Ascending aorta (tissue), 2 donors: ENCODE data around the gene ABCA4. TPM values are rescaled to one million over a fixed set of nuclear protein-coding genes. Genes with fewer than 3 reads are reported as not detected.
"Not testable (repeated sequence)": the region's sequence is repeated elsewhere in the genome, so short reads cannot be mapped to it uniquely, and the experiment has no call there.

Experiments
- DNase-seq, 2 donors: peaks; one replicate each; pipeline ENCODE4 v3.0.0-alpha.2; 2019; ENCODE audit warnings: low spot score in 2 of 2
- H3K27ac ChIP-seq, 2 donors: fragments of 200-600 bp; sonication (generic); one replicate each; pipeline ENCODE4 v1.5.1; 2016 to 2017; ENCODE audit warnings: mild to moderate bottlenecking in 1 of 2
- H3K27me3 ChIP-seq: fragments of 200-600 bp; sonication (generic); one replicate; pipeline ENCODE4 v1.5.1; 2017
- H3K36me3 ChIP-seq, 2 donors: fragments of 200-600 bp; sonication (generic); one replicate each; pipeline ENCODE4 v1.5.1; 2016
- H3K4me1 ChIP-seq, 2 donors: fragments of 200-600 bp; sonication (generic); one replicate each; pipeline ENCODE4 v1.5.1; 2016 to 2017; ENCODE audit warnings: mild to moderate bottlenecking in 1 of 2
- H3K4me3 ChIP-seq, 2 donors: fragments of 200-600 bp; sonication (generic); one replicate each; pipeline ENCODE4 v1.5.1; 2016 to 2017; ENCODE audit warnings: mild to moderate bottlenecking in 1 of 2
- H3K9me3 ChIP-seq, 2 donors: fragments of 200-600 bp; sonication (generic); one replicate each; pipeline ENCODE4 v1.5.1; 2016
- intact Hi-C: fragments of 100-400 bp; cut with DNase I; formaldehyde crosslinking; loops from one replicate; pipeline ENCODE4 v1.15.1; 2023
- total RNA-seq: library from RNA; depleted of rRNA; stranded (reverse); fragments of >200 nt; gene quantifications from one replicate; pipeline ENCODE4 v1.1.0, GENCODE V29; 2016
- TF ChIP-seq, protein P1 (sequence below), 3 experiments: fragments of 200-600 bp in 2 of 3; fragments of 450-650 bp in 1 of 3; sonication (generic) in 2 of 3; IDR thresholded peaks; one replicate each; pipeline ENCODE4 v1.5.1; 2016 to 2019; ENCODE audit warnings: antibody characterized with exemption in 3 of 3, mild to moderate bottlenecking in 1 of 3, moderate library complexity in 1 of 3

Gene ABCA4
- total RNA-seq, 1 donor from 2014 or later = not detected

DNA sequence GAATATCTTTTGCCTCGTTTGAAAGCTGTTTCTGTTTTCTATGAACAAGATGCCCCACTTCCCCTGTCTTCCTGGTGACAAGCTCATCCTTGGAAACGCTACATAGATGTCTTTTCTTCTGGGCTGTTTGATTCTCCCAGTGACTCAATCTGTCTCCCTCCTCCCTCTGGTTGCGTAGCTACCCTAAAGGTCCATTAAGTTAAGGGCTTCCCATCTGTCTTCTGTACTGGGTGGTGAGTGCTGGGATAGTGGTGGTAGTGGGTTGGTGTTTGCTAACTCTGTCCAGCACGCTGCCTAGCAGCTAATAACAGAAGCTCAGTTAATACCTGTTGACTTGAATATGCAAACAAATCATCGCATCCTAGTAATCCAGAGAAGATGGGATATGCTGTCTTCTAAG lies 161.5 kb downstream of the ABCA4 start:
- intact Hi-C loops = no loop called here
- no peak overlapping the region for H3K27ac ChIP-seq
- H3K36me3 ChIP-seq = no peaks in the 10 kb centered on the region
- no peak for DNase-seq
- H3K4me1 ChIP-seq = no peaks in the 10 kb centered on the region
- TF ChIP-seq, protein P1, sequence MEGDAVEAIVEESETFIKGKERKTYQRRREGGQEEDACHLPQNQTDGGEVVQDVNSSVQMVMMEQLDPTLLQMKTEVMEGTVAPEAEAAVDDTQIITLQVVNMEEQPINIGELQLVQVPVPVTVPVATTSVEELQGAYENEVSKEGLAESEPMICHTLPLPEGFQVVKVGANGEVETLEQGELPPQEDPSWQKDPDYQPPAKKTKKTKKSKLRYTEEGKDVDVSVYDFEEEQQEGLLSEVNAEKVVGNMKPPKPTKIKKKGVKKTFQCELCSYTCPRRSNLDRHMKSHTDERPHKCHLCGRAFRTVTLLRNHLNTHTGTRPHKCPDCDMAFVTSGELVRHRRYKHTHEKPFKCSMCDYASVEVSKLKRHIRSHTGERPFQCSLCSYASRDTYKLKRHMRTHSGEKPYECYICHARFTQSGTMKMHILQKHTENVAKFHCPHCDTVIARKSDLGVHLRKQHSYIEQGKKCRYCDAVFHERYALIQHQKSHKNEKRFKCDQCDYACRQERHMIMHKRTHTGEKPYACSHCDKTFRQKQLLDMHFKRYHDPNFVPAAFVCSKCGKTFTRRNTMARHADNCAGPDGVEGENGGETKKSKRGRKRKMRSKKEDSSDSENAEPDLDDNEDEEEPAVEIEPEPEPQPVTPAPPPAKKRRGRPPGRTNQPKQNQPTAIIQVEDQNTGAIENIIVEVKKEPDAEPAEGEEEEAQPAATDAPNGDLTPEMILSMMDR (IDR thresholded peaks at IDR 0.05) = no peak
- H3K4me3 ChIP-seq = no peak overlapping the region
- H3K27me3 ChIP-seq = no peaks in the 10 kb centered on the region
- H3K9me3 ChIP-seq = peaks cover 0 to 16% of the 10 kb centered on the region in 2 donors

GRCh38 chr1:93958726-93959100 lies 162.2 kb downstream of the ABCA4 start:
- no peaks in the 10 kb centered on the region for H3K4me1 ChIP-seq

GRCh38 chr1:93958032-93958725 lies 162.8 kb downstream of the ABCA4 start:
- Histone ChIP-seq H3K9me3 (peaks cover 0 to 16% of the 10 kb centered on the region in 2 donors), H3K4me1 (no peaks in the 10 kb centered on the region), H3K36me3 (no peaks in the 10 kb centered on the region), H3K4me3 (no peak overlapping the region), H3K27ac (no peak overlapping the region), H3K27me3 (no peaks in the 10 kb centered on the region)
- DNase-seq = no peak
- intact Hi-C loops = no loop called here
- TF ChIP-seq, protein P1 (IDR thresholded peaks at IDR 0.05) = no peak

More at GRCh38 chr1:93958726-93959100, 162.2 kb downstream of the ABCA4 start:
- no peaks in the 10 kb centered on the region for H3K36me3 ChIP-seq
- H3K9me3 ChIP-seq = peaks cover 0 to 16% of the 10 kb centered on the region in 2 donors
- TF ChIP-seq, protein P1 (IDR thresholded peaks at IDR 0.05) = no peak
- no peak for DNase-seq
- H3K4me3 ChIP-seq = no peak overlapping the region
- intact Hi-C loops = no loop called here
- no peak overlapping the region for H3K27ac ChIP-seq
- no peaks in the 10 kb centered on the region for H3K27me3 ChIP-seq

- intact Hi-C loops = no loop called here
- TF ChIP-seq, protein P1 (IDR thresholded peaks at IDR 0.05) = no peak
- Histone ChIP-seq H3K9me3 (peaks cover 0 to 16% of the 10 kb centered on the region in 2 donors), H3K4me3 (no peak overlapping the region), H3K36me3 (no peaks in the 10 kb centered on the region), H3K27ac (no peak overlapping the region), H3K4me1 (no peaks in the 10 kb centered on the region), H3K27me3 (no peaks in the 10 kb centered on the region)
- DNase-seq = no peak
Observed at GRCh38 chr1:93955765-93956164, 165.2 kb downstream of the ABCA4 start.

DNA sequence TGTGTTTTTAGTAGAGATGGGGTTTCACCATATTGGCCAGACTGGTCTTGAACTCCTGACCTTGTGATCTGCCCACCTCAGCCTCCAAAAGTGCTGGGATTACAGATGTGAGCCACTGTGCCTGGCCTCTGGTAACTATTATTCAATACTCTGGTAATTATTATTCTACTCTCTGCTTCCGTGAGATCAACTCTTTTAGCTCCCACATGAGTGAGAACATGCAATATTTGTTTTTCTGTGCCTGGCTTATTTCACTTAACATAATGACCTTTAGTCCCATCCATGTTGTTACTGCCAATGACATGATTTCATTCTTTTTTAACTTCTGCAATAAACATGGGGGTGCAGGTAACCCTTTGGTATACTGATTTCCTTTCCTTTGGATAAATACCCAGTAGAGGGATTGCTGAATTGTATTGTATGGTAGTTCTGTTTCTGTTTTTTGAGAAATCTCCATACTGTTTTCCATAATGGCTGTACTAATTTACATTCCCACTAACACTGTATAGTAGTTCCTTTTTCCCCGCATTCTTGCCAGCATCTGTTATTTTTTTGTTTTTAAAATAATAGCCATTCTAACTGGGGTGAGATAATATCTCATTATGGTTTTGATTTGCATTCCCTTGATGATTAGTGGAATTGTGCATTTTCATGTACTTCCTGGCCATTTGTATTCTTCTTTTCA lies 173.8 kb downstream of the ABCA4 start:
- H3K9me3 ChIP-seq, DNase-seq, intact Hi-C loops, H3K27ac ChIP-seq, H3K4me3 ChIP-seq, H3K4me1 ChIP-seq, H3K27me3 ChIP-seq, H3K36me3 ChIP-seq: not testable (repeated sequence)

Other genes with a start within 250 kb of the ABCA4 start
- gene DNTTIP2, start 241.9 kb downstream of the ABCA4 start, total RNA-seq = 27.1 TPM
- gene GCLM, start 211.7 kb downstream of the ABCA4 start, total RNA-seq = 3.3 TPM
- gene ARHGAP29, start 116.4 kb upstream of the ABCA4 start, total RNA-seq = 35.1 TPM